ENCODE results near the gene CCR6. TPM values are rescaled to one million over a fixed set of nuclear protein-coding genes. Genes with fewer than 3 reads are reported as not detected.
"Not testable (repeated sequence)": the region's sequence is repeated elsewhere in the genome, so short reads cannot be mapped to it uniquely, and the experiment has no call there.

The CCR6 gene
- total and polyA plus RNA-seq, 10 donors, result 15.5 to 37.0 (median 19.8) TPM

DNA sequence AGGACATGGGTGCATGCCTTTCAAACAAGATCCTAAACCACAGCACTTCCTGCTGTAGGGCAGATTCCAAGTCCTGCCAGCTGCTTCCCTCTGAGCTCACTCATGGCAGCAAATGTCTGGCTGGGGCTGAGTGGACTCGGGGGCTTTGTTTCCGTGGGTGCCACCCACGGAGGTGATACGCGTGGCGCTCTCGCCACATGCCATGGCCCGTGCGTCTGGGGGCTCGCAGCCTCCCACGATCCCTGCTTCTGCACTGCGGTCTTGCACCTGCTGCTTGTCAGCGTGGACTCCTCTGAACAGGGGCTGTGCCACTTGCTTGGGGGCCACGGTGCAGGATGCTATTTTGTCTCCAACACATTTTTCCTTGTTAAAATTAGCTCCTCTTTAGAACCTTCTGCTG lies 54.4 kb downstream of the CCR6 start:
- intact Hi-C loops (cut with DNase I; ENCODE audit: low total_unique reads); DNase-seq; H3K9me3 ChIP-seq; H3K27ac ChIP-seq; H3K4me1 ChIP-seq; H3K4me3 ChIP-seq; H3K36me3 ChIP-seq: not testable (repeated sequence)
- 77 to 88% (median 80%) methylated on average over 4 to 14 of the region's 14 CpGs; no CpG with 5 or more reads in 1 of the 5 donors for WGBS, 5 donors
- H3K27me3 ChIP-seq (replicated peaks in 1 of 7), result peaks cover 0 to 18% (median 0%) of the 10 kb centered on the region in 7 donors

DNA sequence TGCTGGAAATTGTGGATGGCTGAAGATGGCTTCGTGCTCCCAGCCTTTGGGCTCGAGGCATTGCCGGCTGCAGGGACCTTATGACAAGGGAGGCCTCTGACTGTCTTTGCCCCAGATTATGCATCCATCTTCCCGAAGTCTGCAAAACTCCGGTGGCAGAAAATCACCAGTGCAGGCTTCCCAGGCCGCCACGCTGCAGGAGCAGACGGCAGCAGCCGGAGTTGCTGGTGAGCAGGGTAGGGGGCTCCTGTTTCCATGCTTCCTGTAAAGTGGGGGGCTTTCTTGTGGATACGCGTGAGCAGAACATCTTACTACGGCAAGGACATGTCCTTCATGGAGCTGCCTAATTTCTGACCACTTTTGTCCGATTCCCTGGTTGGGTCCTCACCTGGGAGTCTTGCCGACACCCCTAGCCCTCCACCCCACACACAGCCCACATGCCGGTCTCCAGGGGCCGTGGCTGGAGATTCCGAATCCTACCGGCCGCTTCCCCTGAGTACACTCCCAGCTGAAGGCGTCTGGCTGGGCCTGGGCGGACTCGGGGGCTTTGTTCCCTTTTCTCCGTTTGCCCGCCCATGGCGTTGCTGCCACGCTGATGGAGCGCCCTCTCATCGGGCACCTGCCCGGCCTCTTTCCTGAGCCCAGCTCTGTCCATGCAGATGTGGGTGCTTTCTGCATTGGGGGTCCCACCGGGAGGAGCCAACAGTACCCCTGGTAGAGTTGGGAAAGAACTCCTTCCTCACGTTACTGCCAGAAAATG lies 56.2 kb downstream of the CCR6 start:
- H3K27me3 ChIP-seq (replicated peaks in 1 of 7); H3K4me1 ChIP-seq; H3K9me3 ChIP-seq; H3K27ac ChIP-seq; H3K36me3 ChIP-seq; DNase-seq; H3K4me3 ChIP-seq; intact Hi-C loops (cut with DNase I; ENCODE audit: low total_unique reads): not testable (repeated sequence)
- 81 to 92% (median 89%) methylated on average over 7 to 24 of the region's 31 CpGs for WGBS, 5 donors

GRCh38 chr6:167180086-167180485 lies 57.2 kb downstream of the CCR6 start:
- H3K4me1 ChIP-seq; intact Hi-C loops (cut with DNase I; ENCODE audit: low total_unique reads): not testable (repeated sequence)
- 63 to 94% (median 76%) methylated on average over 3 to 6 of the region's 8 CpGs for WGBS, 5 donors

GRCh38 chr6:167181351-167181750 lies 58.5 kb downstream of the CCR6 start:
- H3K4me3 ChIP-seq; H3K4me1 ChIP-seq; H3K36me3 ChIP-seq; H3K27me3 ChIP-seq (replicated peaks in 1 of 7); intact Hi-C loops (cut with DNase I; ENCODE audit: low total_unique reads); H3K27ac ChIP-seq; H3K9me3 ChIP-seq; DNase-seq: not testable (repeated sequence)
- WGBS, 5 donors, result 88% methylated on average over 1 of the region's 6 CpGs; no CpG with 5 or more reads in 4 of the 5 donors

More at GRCh38 chr6:167180086-167180485, 57.2 kb downstream of the CCR6 start:
- not testable (repeated sequence) for H3K4me3 ChIP-seq; DNase-seq; H3K9me3 ChIP-seq; H3K27ac ChIP-seq; H3K36me3 ChIP-seq; H3K27me3 ChIP-seq (replicated peaks in 1 of 7)

- intact Hi-C loops (cut with DNase I; ENCODE audit: low total_unique reads); H3K4me3 ChIP-seq; H3K27ac ChIP-seq; DNase-seq; H3K4me1 ChIP-seq; H3K27me3 ChIP-seq (replicated peaks in 1 of 7); H3K36me3 ChIP-seq; H3K9me3 ChIP-seq: not testable (repeated sequence)
- 3 to 9% (median 8%) methylated on average over 4 of the region's 8 CpGs for WGBS, 5 donors
- TF ChIP-seq CTCF (IDR thresholded peaks at IDR 0.05 in 8 of 11, conservative IDR thresholded peaks at IDR 0.05 in 3 of 11), result peak in 6 of 11 experiments; percentile 16 to 44 (median 36)
Measured at GRCh38 chr6:167182913-167183314, 60.0 kb downstream of the CCR6 start.

- H3K36me3 ChIP-seq; intact Hi-C loops (cut with DNase I; ENCODE audit: low total_unique reads): not testable (repeated sequence)
Measured at GRCh38 chr6:167185101-167185500, 62.2 kb downstream of the CCR6 start.

GRCh38 chr6:167187275-167187674 lies 64.4 kb downstream of the CCR6 start:
- intact Hi-C loops (cut with DNase I; ENCODE audit: low total_unique reads); H3K36me3 ChIP-seq; H3K4me3 ChIP-seq; H3K27ac ChIP-seq; H3K4me1 ChIP-seq; DNase-seq; H3K27me3 ChIP-seq (replicated peaks in 1 of 7): not testable (repeated sequence)
- WGBS, 5 donors, result 75 to 87% (median 77%) methylated on average over 8 to 9 of the region's 9 CpGs
- peaks cover 0 to 11% (median 2%) of the 10 kb centered on the region in 8 donors for H3K9me3 ChIP-seq

More at GRCh38 chr6:167185101-167185500, 62.2 kb downstream of the CCR6 start:
- H3K27ac ChIP-seq; H3K27me3 ChIP-seq (replicated peaks in 1 of 7); H3K9me3 ChIP-seq; H3K4me1 ChIP-seq; H3K4me3 ChIP-seq; DNase-seq: not testable (repeated sequence)
- WGBS, 5 donors, result 71 to 87% (median 80%) methylated on average over 3 of the region's 3 CpGs

Other genes starting within 250 kb of the CCR6 start
- 100 to 1,000 TPM; 264 to 676 (median 373) TPM for gene RNASET2, start 166.5 kb upstream of the CCR6 start, total RNA-seq
- 100 to 1,000 TPM; 242 to 392 (median 245) TPM for gene RNASET2, start 166.5 kb upstream of the CCR6 start, polyA plus RNA-seq
- 10 to 100 TPM; 13.1 to 21.8 (median 17.7) TPM for gene CEP43, start 123.7 kb upstream of the CCR6 start, total RNA-seq
- 10 to 100 TPM in 1 of 3 donors, 1 to 10 TPM in 2; 9.0 to 10.6 (median 9.0) TPM for gene CEP43, start 123.7 kb upstream of the CCR6 start, polyA plus RNA-seq
- 1 to 10 TPM in 1 of 7 donors, under 1 TPM in 2, not detected in 4; 0.24 to 1.0 (median 0.94) TPM for gene GPR31, start 34.9 kb downstream of the CCR6 start, total RNA-seq
- gene GPR31, start 34.9 kb downstream of the CCR6 start, polyA plus RNA-seq, result not detected
- not detected for gene UNC93A, start 168.2 kb downstream of the CCR6 start, total RNA-seq
- not detected for gene UNC93A, start 168.2 kb downstream of the CCR6 start, polyA plus RNA-seq
- gene TTLL2, start 202.0 kb downstream of the CCR6 start, total RNA-seq, result not detected
- gene TTLL2, start 202.0 kb downstream of the CCR6 start, polyA plus RNA-seq, result not detected

Data from spleen (tissue), 11 donors.